ENCODE data around the gene PNRC1.

DNA sequence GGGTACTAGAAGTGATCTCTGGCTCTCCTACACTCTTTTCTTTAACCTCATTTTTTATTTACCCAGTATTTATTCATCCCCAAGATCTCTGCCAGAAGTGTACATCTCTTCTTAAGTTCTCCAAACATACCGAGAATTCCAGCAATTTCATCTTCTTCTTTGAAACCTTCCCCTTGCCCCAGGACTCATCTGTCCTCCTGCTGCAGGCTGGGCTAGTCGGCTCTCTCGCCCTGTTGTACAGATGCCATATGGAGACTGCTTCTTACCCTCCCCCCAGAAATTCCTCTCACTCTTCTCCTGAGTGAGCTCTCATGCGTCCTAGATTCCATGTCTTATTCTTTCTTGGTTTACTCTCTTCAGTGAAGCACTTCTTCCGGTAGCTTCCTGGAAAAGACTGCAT is 21.9 kb upstream of the PNRC1 start:
- TF ChIP-seq, protein P1, sequence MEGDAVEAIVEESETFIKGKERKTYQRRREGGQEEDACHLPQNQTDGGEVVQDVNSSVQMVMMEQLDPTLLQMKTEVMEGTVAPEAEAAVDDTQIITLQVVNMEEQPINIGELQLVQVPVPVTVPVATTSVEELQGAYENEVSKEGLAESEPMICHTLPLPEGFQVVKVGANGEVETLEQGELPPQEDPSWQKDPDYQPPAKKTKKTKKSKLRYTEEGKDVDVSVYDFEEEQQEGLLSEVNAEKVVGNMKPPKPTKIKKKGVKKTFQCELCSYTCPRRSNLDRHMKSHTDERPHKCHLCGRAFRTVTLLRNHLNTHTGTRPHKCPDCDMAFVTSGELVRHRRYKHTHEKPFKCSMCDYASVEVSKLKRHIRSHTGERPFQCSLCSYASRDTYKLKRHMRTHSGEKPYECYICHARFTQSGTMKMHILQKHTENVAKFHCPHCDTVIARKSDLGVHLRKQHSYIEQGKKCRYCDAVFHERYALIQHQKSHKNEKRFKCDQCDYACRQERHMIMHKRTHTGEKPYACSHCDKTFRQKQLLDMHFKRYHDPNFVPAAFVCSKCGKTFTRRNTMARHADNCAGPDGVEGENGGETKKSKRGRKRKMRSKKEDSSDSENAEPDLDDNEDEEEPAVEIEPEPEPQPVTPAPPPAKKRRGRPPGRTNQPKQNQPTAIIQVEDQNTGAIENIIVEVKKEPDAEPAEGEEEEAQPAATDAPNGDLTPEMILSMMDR (IDR thresholded peaks at IDR 0.05; ENCODE audit: poor library complexity, severe bottlenecking), result no peak
- TF ChIP-seq RAD21 (conservative IDR thresholded peaks at IDR 0.05) (no peak), TAF1 (IDR thresholded peaks at IDR 0.05; ENCODE audit: low read depth) (no peak), POLR2AphosphoS5 (IDR thresholded peaks at IDR 0.05) (no peak), EZH2 (IDR thresholded peaks at IDR 0.05; ENCODE audit: borderline replicate concordance, insufficient read depth, low read length, poor library complexity, severe bottlenecking) (no peak), EP300 (conservative IDR thresholded peaks at IDR 0.05; ENCODE audit: poor library complexity, severe bottlenecking) (no peak), SMC3 (conservative IDR thresholded peaks at IDR 0.05; ENCODE audit: poor library complexity) (no peak)
- TF ChIP-seq, protein P2, sequence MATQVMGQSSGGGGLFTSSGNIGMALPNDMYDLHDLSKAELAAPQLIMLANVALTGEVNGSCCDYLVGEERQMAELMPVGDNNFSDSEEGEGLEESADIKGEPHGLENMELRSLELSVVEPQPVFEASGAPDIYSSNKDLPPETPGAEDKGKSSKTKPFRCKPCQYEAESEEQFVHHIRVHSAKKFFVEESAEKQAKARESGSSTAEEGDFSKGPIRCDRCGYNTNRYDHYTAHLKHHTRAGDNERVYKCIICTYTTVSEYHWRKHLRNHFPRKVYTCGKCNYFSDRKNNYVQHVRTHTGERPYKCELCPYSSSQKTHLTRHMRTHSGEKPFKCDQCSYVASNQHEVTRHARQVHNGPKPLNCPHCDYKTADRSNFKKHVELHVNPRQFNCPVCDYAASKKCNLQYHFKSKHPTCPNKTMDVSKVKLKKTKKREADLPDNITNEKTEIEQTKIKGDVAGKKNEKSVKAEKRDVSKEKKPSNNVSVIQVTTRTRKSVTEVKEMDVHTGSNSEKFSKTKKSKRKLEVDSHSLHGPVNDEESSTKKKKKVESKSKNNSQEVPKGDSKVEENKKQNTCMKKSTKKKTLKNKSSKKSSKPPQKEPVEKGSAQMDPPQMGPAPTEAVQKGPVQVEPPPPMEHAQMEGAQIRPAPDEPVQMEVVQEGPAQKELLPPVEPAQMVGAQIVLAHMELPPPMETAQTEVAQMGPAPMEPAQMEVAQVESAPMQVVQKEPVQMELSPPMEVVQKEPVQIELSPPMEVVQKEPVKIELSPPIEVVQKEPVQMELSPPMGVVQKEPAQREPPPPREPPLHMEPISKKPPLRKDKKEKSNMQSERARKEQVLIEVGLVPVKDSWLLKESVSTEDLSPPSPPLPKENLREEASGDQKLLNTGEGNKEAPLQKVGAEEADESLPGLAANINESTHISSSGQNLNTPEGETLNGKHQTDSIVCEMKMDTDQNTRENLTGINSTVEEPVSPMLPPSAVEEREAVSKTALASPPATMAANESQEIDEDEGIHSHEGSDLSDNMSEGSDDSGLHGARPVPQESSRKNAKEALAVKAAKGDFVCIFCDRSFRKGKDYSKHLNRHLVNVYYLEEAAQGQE (IDR thresholded peaks at IDR 0.05; ENCODE audit: borderline replicate concordance), result no peak
